GM21825 (cell line): ENCODE measurements around the gene TSNAX.
A peak's percentile ranks its signal among the peaks of the same experiment; 100 is the strongest.

ENCODE experiments used
- ATAC-seq: cut with Tn5 transposase; IDR thresholded peaks from one replicate; pipeline ENCODE4 v1.9.1; 2021; ENCODE audit warnings: mild to moderate bottlenecking, moderate library complexity; ENCODE audit not compliant: unreplicated experiment

Gene TSNAX

DNA sequence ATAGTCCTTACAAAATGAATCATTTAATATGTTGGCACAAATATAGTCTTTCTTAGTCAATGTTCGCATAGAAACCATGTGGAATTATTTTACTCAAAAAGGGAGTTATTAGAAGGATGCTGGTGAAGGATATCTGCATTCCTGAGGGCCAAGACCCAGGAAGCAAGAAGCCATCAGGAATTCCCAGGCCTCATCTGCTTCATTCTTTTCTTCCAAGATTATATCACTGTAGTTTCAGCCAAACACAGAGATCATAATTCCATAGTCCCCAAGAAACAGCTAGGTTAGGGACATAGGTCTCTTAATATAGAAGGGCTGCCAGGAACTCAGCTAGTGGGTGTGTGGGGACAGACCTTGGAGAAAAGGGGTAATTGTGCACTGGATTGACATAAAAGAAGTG is 69.5 kb downstream of the TSNAX start:
- ATAC-seq: no peak

DNA sequence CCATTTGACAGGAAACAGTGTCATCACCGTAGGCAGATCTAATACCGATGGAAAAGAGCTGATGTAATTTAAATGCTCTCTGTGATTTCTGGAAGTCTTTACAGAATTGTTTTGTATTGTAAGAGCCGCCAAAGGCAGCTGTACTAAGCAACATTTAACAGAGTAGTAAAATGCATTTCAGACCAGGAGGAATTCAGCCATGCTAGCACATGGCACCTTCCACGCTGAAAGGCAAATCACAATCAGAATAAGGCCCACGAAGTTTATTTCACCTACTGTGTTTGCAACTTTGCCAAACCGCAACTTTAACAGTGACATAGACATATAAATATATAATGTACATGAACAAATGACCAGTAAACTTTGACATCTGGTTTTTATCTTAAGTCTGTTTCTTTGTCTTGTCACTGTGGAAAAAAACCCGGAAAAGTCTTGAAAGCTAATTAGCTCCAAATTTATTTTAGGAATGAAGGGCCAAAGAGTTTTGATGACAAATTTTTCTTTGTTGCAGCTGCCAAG is 72.0 kb downstream of the TSNAX start:
- no peak for ATAC-seq

DNA sequence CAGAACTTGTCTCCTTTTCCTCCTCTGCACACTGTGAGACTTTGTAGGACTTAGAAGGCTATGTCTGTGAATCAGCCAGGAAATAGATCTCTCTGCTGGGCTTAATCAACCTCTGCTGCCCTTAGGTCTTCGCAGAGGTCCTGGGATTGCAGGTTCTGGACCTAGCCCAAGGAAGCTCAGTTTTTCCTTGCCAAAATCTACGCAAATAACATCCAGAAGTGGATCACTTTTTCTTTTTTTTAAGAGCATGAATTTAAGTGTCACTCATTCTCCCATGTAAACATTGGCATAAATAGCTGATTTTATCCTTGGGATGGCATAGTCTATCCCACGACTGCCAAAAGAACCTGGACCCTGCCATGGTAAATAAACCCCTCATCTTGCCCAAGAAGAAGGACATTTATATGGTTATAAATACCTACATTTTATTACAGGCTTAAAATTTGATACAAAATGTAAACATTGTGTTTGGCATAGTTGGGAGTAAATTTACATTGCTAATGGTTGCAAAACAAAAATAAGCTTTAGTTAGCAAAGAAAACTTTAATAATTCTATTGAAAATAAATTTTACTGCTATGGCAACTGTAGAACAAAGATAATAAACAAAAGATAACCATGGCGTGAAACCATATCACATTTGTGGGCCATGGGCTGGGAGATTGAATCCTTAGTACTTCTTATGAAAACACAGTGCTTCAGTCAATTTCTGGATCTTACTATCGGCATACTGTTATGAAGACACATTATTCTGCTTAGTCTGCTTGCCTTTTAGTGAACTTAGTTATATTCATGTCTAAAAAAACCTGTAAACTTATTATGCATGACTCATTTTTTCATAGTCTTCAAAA is 73.6 kb downstream of the TSNAX start:
- no peak for ATAC-seq

DNA sequence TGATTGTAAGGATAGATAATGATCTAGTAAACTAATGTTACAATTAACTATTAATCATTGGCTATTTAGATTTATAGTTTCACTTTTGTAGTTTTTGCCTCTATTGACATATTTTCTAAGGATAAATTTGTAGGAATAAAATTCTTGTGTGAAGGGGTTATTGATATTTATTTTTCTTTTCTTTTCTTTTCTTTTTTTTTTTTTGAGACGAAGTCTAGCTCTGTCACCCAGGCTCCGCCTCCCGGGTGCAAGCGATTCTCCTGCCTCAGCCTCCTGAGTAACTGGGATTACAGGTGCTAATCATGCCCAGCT is 74.2 kb downstream of the TSNAX start:
- ATAC-seq: no peak

DNA sequence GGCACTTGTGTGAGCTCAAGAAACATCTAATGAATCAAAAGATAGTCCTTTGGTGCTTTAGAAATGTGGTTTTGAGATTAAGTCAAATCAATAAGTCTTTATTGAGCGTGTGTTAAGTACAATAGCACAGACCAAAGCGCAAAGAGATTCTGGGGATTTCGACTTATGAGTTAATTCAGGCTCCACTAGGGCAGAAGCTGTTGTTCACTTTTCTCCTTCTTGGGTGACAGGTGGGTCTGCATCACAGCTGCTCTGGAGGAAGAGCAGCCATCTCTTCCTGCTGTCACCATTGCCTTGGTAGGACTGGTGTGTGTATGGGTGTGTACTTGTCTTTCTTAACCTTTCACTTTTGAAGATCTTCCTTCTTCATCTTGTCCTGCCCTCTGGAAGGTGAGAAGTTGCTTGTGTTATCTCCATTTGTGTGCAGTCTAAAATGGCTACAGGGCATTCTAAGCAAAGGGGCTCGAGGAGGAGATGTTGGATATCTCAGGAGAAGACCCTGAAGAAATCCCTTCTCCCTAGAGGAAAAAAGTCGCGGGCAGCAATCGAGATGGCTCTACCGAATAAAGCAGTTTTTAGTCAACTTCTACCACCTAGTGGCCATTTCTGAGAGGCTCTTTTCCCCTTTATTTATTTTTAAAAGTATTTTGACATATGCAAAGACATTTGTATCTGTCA is 75.3 kb downstream of the TSNAX start:
- peak; percentile 75 for ATAC-seq

DNA sequence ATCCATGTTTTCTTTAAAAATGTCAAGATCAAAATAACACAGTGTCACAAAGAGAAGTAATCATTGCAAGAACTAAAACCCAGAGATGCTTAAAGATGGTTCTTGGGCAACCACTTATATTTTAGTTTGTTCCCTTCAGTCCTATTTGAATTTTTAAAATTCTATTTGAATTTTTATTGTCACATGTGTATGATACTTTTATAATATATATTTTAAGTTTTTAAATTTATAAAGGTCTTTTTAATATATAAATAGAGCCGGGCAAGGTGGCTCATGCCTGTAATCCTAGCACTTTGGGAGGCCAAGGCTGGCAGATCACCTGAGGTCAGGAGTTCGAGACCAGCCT is 75.8 kb downstream of the TSNAX start:
- no peak for ATAC-seq

DNA sequence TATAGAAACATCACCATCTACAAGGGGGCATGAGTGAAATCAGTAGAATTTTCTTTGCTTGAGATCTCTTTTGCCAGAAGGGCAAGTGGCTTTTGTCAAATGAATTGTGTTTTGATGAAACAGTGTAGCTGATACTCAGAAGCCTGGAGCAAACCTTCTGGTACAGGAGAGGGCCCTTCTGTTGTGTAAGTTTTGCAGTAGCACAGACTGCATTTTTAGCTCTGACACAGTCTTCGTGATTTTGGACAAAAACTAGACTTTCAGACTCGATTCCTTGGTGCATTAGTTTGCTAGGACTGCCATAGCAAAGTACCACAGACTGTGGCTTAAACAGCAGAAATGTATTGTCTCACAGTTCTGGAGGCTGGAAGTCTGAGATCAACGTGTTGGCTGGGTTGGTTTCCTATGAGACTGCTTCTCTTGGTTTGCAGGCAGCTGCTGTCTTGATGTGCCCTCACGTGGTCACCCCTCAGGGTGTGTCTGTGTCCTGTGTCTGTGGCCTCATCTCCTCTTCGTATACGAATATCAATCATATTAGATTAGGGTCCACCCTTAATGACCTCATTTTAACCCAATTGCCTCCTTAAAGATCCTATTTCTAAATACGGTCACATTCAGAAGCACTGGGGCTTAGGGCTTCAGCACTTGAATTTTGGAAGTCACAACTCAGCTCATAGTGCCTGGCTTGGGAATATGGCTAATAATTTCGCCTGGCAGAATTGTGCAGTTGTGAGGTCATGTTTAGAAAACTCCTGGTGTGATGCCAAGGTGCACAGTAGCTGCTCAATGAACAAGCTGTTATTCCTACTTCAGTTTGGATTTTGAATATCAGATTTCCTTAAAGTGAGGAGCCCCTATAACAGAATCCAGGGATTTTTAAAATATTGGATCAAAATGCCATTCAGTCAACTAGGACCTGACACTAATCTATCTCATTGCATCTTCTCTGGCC is 77.0 kb downstream of the TSNAX start:
- ATAC-seq: no peak

DNA sequence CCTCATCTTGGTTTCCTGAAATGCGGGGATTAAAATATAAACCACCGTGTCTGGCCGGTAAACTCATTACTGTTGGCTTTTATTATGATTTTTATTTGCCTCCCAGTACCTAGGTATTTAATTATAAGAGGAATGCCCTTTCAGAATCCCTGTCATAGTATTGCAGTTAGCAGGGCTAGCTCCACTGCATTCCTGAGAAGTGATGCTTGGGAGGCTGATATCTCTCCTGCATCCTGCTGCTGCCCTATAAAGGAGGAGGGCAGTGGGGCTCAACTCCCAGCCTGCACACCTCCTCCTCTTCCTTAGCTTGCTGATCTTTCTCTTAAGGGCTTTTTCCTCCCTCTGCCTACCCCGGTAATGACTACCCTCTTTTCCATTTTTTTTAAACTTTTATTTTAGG is 78.2 kb downstream of the TSNAX start:
- no peak for ATAC-seq

DNA sequence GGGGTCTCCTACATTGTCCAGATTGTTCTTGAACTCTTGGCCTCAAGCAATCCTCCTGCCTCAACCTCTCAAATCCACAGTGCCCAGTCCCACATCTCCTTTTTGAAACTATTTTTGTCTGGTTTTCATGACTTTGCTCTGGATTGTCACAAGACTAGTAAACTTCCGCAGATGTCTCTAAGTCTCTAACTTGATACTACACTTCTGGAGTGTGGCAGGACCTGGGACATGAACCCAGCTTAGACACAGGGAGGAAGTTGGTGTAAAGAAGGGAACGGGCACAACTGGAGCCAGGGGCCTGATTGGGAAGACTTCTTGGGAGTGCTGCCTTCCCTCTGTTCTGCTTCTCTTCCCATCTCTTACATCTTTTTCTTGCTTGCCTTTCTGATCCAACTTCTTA is 81.9 kb downstream of the TSNAX start:
- no peak for ATAC-seq

DNA sequence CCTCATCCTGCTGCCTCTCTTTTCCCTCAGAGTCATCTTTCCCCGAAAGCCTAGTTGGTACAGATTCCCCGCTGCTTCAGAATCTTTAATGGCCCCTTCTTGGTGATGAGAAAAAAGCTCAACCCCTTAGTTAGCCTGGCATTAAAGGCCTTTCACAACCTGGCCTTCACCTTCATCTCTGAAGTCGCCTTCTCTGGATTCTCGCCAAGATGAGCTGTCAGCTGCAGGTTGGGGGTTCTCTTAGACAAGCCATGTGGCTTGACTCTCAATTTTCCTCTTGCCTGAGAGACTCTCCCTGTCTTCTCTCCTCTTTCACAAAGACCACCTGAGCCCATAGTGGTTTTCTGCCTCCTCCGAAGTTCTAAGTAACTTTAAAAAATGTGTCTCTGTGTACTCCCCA is 82.6 kb downstream of the TSNAX start:
- no peak for ATAC-seq

DNA sequence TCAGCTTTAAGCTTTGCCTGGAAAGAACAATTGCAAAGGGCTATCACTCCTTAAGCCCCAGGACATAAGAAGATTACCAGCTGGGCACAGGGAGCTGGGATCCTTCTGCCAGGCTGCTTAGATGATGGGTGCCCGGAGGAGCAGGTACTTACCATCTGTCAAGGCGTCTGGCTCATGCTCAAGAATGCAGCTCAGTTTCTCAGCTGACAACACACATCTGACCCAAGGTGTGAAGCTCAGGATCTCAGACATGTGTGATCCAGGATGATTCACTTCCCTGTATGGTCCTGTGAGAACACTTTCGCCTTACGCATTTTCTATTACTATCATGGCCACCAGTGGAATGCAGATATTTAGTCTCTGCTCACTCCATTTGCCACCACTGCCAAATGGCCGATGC is 83.4 kb downstream of the TSNAX start:
- no peak for ATAC-seq

DNA sequence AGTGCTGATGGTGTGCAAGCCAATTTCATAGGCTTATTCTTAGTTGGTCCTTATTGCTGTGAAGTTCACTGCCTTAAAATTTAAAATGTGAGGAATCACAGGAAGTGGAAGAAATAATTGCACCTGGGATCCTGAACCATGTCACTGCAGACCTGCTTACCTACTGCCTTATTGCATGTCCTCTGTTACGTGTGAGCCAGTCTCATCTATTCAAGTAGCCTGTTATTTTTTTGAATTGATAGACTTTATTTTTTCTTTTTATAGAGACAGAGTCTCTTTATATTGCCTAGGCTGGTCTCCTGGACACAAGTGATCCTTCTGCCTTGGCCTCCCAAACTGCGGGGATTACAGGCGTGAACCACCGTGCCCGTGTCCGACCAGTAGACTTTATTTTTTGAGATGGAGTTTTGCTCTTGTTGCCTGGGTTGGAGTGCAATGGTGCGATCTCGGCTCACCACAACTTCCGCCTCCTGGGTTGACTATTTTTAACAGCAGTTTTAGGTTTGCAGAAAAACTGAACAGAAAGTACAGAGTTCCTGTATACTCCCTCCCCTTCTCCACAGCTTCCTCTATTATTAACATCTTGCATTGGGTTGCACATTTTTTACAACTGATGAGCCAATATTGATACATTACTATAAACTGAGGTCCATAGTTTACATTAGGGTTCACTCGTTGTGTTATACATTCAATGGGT is 84.1 kb downstream of the TSNAX start:
- ATAC-seq: peak; percentile 96

DNA sequence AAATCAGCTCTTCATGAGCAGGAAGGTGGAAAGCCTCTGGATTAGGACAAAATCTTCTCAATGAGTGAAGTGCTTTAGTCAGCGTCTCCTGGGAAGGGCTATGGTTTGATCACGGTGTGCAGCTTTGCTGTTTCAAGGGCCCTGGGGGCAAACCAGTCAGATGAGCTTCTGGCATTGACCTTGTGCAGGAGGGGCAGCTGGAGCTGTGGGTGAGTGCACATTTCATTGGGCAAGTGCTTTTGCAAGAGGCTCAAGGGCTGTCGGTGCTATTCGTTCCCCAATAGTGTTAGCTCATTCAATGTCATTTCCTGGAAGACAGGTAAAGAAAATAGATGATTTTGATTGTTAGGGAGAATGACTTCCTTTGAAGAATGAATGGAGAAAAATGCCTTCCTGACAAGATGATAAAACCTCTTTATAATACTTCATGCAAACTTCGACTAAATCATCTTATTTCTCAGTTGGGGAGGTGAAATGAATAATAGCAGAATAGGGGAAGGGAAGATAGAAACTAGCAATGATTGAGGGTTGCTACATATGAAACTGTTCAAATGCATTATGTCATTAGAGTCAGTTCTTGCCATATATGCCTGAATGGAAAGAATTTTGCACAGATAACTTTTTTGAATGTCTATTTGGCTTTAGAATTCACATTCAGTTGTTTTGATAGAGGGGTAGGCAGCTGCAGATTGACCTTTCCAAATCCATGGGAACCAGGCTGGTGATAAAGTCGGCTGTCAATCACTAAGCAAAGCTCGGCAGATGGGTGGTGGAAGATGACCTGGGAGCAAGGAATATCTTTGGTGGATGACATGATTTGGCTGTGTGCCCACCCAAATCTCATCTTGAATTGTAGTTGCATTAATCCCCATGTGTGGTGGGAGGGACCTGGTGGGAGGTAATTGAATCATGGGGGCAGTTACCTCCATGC is 85.2 kb downstream of the TSNAX start:
- no peak for ATAC-seq
